NCI-H524 treated with DMSO at 0.1 percent for 48 hours (cell line): ENCODE data around the gene JPH2.

Experiments
- DNase-seq: peaks from one replicate; lab custom pipeline; 2025; lab: John Stamatoyannopoulos, UW

The JPH2 gene

GRCh38 chr20:44102582-44102981 lies 84.4 kb downstream of the JPH2 start:
- DNase-seq = no peak

- DNase-seq = no peak
Observed at GRCh38 chr20:44099832-44100231, 87.2 kb downstream of the JPH2 start.

DNA sequence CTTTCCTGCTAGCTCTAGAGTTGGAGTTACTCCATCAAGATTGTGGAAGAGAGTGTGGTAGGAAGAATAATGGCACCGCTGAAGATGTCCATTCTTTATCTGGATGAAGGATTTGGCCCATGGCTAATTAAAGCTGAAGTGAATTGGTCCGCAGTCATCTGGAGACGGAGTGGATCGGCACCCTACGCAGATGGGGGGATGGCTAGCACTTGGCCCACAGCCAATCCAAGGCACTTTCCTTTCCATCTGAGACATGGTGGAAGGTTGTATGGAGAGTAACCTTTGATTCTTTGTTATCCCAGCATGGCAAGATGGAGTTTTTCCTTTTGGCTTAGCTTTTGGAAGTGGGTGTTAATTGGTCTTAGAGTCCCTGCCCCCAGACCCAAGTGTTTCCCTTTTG lies 88.3 kb downstream of the JPH2 start:
- no peak for DNase-seq

GRCh38 chr20:44098256-44098630 lies 88.7 kb downstream of the JPH2 start:
- no peak for DNase-seq

DNA sequence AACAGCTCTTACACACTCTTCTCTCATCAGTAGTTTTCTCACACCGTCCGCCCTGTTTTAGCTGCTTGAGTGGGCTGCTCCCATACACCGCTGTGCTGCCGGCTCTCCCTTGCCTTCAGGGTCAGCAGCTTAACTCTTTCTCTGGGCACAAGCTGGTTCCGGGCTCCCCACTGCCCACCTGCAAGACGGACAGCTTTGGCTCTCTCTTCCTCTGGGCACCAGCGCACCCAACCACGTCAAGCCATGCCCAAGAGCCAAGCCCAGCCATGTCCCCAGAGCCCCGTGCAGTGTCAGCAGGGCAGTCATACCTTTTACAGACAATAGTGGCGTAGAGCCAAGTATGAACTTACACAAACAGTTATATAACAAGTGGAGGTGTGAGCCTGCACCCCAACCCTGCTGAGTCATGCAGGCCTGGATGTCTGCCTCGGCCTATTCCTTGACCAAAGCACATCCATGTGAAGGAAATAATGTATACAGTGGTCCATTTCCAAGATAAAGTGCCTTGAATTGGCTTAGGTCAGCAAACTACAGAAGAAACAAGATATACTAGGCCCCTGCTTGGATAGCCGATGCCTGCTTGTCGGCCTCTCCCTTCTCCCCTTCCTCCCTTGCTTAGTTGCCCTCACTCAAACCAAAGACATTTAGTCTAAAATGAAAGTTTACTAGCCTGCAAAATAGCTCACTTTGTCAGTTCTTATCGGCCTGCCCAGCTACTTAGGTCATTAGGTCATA lies 89.3 kb downstream of the JPH2 start:
- no peak for DNase-seq

- DNase-seq = no peak
Observed at GRCh38 chr20:44095831-44096230, 91.2 kb downstream of the JPH2 start.

- no peak for DNase-seq
Observed at GRCh38 chr20:44093249-44093582, 93.8 kb downstream of the JPH2 start.

DNA sequence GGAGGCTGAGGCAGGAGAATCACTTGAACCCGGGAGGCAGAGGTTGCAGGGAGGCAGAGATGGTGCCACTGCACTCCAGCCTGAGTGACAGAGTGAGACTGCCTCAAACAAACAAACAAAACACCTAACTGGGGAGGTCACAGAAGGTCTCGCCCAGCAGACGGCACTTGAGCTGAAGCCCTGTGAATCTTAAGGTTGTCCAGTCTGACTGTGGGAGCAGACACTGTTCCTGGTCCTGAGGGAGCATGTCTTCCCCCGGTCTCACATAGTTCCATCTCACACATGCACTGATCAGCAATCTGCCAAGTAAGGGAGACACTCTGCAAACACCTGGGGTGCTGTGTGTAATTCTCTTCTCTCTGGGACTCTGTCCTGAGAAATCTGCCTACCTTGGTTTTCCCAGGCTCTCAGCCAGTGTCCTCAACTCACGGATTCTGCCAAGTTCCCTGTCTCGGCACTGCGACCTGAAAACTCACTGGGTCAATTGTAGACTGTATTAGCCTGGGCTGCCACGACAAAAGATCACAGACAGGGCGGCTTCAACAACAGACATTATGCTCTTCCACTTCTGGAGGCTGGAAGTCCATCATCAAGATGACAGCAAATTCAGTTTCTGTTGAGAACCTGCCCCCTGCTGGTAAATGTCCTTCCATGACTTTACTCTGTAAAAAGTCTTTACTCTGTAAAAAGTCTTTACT lies 94.3 kb downstream of the JPH2 start:
- DNase-seq = no peak

DNA sequence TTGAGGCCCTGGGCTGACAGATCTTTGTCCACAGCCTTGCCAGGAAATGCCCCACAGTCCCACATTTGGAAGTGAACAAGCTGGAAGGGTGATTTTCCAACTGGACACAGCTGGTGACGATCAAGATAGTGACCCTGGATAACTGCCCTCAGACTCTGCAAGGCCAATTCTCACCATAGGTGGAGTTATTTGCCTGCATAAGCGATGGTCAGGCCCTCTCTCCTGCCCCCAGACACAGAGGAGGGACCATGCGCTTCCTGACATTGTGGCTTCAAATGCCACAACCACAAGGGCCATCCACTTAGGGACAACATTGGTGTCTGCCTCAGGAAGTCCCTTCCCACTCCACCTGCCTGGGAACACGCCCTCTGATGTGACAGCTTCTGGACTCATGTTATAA lies 96.0 kb downstream of the JPH2 start:
- DNase-seq = no peak

DNA sequence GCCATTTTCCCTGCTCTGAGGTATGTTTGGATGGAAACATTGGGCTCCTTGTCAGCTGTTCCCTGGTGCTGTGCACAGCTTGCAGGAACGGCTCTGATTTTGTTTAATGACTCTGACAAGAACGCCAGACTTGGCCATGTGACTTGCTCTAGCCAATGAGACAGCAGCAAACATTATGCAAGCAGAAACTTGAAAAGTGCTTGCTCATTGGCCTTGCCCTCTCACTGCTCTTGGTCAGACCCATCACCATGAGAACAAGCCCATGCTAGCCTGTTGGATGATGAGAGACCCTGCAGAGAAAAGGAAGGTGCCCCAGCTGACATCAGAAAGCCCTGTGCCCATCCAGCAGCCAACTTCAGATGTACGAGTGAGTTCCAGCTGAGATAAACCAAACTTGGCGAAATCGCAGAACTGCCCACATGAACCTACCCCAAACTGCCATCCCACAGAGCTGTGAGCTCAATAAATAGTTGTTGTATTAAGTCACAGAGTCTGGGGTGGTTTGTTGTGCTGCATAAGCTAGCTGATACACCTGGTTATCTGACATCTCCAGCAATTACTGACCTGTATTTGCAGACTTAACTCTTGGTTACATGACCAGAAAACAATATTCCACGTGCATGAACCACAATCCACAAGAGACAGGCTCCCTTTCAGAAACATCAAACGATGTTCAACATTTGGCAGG lies 96.9 kb downstream of the JPH2 start:
- DNase-seq = peak; percentile 46

DNA sequence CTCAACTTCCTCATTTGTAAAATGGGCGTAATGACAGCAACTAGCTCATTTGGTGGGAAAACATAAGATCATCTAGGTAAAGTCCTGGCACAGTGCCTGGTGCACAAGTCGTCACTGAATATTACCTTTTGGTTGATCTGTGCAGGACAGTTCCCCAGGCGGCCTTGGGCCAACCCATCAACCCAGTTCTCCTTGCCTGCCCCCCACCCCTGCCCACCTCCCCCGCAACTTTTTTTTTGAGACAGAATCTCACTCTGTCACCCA lies 99.2 kb downstream of the JPH2 start:
- no peak for DNase-seq

DNA sequence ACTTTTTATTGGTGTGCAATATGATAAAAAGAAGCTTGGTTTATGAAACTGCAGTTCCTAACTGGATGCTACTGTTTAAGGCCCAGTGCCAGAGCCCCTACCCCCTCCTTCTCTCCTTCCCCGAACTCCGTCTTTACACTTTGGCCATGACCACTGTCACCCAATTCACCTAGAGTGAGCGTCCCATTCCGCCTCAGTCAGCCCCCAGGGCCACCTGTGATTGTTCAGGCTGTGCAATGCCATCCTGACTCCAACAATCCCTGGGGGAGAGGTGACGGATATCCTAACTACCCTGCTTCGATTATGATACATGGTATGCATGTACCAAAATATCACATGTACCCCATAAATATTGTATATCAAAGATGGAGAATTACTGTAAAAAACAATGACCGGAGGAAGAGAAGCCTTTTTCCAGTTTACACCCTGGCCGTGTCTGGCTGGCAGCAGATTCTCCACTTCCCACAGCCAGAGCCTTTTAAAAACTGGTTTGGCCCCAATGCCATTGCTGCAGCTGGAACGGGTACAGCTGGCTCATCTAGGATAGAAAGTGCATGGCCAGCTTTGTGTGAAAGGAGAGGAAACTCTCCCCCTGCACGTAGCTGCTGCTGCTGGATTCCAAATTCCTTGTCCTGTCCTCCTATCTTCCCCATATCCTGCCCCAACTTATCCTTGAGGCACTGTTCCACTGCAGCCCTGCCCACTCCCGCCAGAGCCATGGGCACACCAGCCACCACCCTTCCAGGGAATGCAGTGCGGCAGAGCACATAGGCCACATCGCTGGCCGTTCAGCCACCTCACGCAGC lies 99.7 kb downstream of the JPH2 start:
- DNase-seq = no peak

GRCh38 chr20:44085616-44086434 lies 101.2 kb downstream of the JPH2 start:
- DNase-seq = no peak

DNA sequence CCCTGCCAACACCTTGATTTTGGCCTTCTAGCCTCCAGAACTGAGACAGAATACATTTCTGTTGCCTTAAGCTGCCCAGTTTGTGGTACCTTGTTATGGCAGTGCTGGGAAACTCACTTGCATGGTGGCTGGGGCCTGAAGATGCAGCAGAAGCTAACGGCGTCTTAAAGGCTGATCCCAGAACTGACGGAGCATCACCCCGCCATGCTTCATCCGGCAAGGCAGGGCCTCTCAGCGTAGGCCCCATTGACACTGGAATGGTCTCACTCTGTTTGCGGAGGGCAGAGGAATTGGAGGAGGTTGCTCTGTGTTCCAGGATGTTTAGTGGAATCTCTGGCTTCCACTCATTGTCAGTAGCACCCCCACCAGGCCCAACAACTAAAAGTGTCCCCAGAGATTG lies 102.1 kb downstream of the JPH2 start:
- no peak for DNase-seq

DNA sequence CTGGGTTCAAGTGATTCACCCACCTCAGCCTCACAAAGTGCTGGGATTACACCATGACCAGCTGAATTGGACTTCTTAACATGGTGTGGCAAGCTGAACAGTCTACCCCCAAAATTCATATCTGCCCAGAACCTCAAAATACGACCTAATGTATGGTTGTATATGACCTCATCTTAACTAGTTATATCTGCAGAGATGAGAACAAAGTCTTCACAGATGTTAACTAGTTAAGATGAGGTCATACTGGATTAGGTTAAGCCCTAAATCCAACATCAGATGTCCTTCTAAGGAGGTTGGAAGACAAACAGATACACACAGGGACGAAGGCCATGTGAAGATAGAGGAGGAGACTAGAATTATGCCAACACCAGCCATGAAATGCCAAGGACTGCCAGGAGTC lies 102.5 kb downstream of the JPH2 start:
- no peak for DNase-seq

DNA sequence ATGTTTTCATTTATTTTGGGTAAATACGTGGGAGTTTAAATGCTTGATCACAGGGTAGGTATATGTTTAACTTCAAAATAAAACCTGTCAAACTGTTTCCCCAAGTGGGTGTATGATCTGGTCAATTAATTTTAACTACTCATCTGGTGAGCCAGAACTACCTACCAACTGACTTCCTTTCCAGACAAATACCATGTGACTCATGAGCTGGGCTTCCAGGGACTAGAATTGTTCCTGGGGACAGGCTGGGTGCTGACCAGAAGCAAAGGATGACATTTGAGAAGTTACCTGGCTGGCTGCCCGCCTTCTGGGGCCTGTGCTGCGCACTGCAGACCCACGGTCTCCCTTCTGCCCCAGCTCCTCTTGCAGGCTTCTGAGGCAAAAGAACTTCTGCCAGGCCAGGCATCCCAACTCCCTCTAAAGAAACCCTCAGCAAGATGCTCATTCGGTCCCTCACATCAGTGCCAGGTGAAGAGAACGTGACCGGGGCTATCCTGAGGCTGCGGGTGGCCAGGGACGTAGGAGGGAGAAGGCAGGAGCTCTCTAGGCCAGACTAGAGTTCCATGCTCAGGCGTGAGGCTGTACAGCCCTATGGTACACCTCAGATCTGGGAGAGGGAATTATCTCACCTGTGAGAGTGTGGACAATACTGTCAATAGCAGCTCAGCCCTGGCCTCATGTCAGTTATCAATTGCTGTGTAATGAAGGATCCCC lies 103.6 kb downstream of the JPH2 start:
- no peak for DNase-seq

GRCh38 chr20:44081888-44082287 lies 105.1 kb downstream of the JPH2 start:
- no peak for DNase-seq

DNA sequence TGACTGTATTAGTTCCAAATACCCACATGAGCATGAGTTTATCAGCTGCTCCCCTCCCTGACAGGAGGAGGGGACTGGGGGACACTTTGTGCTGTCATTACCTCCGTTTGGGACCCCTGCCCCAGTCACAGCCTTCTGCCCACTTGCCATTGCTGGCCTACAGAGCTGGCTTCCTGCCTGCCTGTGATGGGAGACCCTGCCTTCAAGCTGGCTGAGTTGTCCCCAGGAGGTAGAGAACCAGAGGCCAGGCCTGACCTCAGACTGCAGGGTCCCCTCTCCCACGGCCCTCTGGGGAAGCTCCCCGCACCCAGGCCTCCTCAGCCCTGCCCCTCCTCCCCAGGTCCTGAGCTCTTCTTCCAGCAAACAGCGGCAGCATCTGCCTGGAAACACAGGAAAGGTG lies 105.5 kb downstream of the JPH2 start:
- no peak for DNase-seq

DNA sequence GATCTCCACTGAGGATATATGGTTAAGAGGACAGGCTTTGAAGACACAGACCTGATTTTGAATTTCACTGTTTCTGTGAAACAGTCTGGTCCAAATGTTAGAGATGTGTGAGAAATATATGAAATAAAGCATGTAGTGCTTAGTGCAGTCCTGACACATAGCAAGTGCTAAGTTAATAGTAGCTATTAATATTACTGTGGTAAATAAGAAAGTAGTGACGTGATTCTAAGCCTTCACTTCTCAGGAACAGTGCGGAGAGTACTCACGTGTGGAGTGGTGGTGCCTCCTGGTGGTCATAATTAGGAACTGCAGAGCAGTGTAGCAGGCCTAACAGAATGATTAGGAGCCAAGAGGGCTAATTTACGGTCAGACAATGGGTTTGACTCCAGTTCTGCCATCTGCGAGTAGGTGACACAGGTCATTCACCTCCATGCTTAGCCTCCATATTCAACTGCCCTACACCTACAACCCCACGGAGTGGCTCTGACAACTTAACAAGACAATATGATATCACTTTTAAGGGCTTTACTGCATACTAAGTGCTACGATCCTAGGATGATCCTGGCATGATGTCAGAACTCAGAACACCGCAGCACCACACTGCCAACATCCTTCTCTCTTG lies 106.2 kb downstream of the JPH2 start:
- DNase-seq = peak; percentile 20

- DNase-seq = no peak
Observed at GRCh38 chr20:44080064-44080463, 106.9 kb downstream of the JPH2 start.

DNA sequence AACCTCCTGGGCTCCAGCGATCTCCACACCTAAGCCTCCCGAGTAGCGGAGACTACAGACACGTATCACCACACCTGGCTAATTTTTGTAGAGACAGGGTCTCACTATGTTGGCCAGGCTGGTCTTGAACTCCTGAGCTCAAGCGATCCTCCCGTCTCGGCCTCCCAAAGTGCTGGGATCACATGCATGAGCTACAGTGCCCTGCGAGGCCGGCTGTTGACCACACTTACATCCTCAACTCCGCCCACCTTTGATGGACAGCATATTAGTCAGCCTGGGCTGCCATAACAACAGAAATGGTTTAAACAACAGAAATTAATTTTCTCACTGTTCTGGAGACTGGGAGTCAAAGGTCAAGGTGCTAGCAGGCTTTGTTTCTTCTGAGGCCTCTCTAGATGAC lies 107.7 kb downstream of the JPH2 start:
- DNase-seq = no peak
